Muscle of back (tissue), 11 donors: ENCODE measurements around the gene ATAD3B. TPM values are rescaled to one million over a fixed set of nuclear protein-coding genes. Genes with fewer than 3 reads are reported as not detected.
"Not testable (repeated sequence)": the region's sequence is repeated elsewhere in the genome, so short reads cannot be mapped to it uniquely, and the experiment has no call there.

Source experiments
- DNase-seq, 3 donors: peaks; one replicate each; pipeline versions ENCODE4 v3.0.0 to v3.0.0-alpha.2; 2013
- polyA plus RNA-seq, 10 donors: library from polyadenylated mRNA; unstranded; fragments of 120-200 nt; gene quantifications; one replicate each; pipeline ENCODE4 v1.2.1, GENCODE V29; 2013; ENCODE audit not compliant: insufficient read length in 10 of 10

ATAD3B gene
- polyA plus RNA-seq, 10 donors, result 8.5 to 14.5 (median 12.0) TPM

DNA sequence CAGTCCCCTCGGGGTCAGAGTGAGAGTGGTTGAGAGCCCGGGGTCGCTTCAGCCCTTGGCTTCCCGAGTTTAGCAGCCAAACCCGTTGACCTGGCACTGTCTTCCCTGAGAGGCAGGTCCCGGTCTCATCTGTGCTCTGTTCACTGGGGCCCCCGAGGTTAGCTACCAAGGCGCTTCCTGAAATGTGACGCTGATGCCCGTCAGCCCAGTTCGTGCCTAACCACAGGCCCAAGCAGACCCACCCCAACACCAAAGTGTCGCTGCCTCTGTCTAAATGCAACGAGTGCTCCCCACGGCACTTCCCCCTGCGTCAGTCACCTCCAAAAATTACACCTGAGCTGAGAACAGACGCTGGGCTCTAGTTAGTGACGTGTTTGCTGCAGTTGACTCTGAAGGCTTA lies 4.4 kb downstream of the ATAD3B start:
- DNase-seq, result not testable (repeated sequence)

DNA sequence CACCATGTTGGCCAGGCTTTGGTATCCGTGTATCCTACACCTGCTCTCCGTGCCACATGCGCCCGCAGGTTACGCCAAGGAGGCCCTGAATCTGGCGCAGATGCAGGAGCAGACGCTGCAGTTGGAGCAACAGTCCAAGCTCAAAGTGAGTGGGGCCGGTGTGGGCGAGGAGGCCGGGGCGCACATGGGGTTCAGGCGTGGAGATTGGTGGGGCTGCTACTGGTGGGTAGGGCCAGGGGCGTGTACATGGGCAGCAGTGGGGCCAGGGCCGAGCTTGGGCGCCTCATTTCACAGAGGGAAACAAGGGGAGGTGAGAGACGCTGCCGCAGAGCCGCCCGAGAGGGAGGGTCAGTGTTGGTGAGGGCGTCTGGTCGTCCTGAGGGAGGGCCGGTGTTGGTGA lies 5.6 kb downstream of the ATAD3B start:
- DNase-seq, result no peak

DNA sequence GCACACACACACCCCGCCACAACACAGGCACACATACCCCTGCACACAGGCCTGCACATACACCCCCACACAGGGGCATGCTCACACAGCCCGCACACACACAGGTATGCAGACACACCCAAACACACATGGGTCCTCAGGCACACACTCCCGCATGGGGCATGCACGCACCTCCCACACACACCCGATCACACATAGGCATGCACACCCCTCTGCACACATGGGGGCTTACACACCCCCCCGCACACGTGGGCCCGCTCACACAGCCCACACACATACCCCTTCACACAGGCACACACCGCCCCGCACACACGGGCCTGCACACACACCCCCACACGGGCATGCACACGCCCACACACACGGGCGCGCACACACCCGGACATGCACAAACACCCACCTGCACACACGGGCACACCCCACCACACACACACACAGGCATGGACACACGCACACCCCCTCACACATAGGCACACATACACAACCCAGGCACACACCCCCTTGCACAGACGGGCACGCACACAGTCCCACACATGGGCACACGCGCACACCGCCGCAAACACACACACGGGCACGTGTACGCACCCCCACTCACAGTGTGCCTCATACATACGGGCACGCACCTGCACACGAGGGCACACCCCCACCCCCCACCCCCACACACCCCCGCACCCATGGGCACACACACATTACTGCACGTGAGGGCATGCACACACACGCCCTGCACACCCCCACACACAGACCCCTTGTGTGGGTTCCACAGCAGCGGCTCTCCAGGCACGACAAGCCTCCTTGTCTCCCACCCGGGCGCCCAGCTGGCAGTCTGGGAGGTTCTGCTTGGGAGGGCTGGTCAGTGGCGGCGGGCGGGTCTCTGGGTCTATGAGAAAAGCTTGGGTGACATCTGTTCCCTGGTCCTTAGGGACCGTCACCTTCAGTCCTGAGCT lies 8.3 kb downstream of the ATAD3B start:
- DNase-seq, result no peak

DNA sequence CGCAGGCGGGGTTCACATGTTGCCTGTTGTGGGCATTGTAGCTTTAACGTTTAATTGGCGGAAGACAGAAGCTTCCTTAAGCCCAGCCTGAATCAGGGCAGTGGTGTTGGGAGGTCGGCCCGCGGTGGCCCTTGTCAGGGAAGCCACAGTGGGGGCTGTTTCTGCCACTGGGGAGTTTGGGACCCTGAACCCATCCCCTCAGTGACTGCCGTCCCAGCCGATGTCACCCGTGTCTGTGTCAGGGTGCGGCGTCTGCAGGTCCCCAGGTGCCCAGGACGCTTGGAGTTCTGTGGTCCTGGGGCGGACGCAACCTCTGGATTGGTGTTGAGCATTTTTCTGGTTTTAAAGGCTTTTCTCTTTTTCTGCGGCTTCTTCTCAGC lies 8.9 kb downstream of the ATAD3B start:
- not testable (repeated sequence) for DNase-seq

DNA sequence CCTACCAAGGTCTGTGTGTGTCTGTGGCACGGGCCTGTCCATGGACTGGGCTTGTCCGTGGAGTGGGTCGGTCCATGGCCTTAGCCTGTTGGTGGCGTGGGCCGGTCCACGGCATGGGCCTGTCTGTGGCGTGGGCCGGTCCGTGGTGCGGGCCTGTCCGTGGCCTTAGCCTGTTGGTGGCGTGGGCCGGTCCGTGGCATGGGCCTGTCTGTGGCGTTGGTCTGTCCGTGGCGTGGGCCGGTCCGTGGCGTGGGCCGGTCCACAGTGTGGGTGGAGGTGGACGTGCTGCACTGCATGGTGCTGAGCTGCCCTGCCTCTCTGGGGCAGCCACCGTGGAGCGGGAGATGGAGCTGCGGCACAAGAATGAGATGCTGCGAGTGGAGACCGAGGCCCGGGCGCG lies 10.2 kb downstream of the ATAD3B start:
- DNase-seq, result not testable (repeated sequence)

DNA sequence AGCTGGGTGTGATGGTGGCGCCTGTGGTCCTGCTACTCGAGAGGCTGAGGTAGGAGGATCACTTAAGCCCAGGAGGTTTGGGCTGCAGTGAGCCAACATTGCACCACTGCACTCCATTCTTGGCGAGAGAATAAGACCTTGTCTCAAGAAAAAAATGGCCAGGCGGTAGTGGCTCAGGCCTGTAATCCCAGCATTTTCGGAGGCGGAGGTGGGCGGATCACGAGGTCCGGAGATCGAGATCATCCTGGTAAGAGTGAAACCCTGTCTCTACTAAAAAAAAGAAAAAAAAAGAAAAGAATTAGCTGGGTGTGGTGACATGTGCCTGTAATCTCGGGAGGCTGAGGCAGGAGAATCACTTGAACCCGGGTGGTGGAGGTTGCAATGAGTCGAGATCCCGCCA lies 11.3 kb downstream of the ATAD3B start:
- no peak for DNase-seq

DNA sequence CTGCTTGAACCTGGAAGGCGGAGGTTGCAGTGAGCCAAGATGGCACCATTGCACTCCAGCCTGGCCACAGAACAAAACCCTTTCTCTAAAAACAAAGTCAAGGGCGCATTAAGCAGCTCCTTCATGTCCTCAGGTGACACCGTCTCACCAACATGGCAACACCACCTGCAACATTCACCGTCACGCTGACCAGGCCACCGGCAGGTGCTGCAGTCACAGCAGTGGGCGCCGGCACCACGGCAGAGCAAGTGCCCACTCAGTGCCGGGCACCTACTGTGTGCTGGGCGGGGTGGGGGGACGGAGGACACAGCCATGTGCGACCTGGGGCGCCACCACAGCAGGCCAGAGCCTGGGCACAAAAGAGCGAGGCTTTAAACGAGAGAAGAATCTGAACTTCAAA lies 12.1 kb downstream of the ATAD3B start:
- DNase-seq, result no peak

DNA sequence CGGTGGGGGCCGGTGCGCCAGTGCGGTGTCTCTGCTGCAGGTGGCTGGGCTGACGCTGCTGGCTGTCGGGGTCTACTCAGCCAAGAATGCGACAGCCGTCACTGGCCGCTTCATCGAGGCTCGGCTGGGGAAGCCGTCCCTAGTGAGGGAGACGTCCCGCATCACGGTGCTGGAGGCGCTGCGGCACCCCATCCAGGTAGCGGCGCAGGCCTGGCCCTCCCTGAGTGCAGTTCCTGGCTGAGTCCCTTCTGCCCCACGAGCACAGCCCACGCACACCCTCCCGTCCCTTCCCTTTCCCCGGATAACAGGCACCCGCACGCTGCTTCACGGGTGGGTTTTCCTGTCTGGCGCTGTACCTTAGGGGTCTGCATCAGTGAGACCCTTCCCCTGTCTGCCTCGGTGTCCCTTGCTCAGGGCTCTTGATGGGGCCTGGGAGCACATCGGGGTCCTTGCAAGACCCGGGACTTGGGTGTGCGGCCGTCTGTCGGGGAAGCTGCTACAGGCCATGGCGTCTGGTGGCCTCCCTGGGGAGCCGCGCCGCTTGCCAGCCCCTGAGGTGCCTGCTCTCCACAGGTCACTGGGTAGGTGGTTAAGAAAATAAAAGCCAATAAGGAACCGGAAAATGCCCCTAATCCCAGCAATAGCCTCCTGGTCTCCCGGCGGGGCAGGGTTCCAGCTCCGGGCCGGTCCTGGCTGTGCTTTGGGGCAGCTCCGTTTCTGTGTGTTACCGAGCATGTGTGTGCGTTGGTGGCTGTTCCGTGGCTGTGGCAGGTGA lies 13.6 kb downstream of the ATAD3B start:
- not testable (repeated sequence) for DNase-seq

DNA sequence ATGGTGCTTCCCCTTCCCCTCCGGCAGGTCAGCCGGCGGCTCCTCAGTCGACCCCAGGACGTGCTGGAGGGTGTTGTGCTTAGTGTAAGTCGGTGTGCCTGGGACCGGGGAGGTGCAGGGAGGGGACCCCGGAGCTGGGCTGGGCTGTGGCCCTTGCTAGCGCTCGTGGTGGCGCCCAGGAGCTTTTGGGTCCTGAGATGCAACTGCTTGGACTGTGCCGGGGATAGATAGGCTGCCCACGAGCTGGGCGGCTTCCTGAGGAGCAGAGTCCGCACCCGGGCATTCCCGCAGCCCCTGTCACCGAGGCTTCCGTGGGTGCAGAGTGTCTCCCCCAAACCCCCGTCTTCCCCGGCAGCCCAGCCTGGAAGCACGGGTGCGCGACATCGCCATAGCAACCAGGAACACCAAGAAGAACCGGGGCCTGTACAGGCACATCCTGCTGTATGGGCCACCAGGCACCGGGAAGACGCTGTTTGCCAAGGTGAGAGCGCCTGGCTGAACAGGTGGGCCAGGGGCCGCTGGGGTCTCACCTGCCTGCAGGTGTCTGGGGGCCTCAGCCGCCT lies 14.3 kb downstream of the ATAD3B start:
- not testable (repeated sequence) for DNase-seq

DNA sequence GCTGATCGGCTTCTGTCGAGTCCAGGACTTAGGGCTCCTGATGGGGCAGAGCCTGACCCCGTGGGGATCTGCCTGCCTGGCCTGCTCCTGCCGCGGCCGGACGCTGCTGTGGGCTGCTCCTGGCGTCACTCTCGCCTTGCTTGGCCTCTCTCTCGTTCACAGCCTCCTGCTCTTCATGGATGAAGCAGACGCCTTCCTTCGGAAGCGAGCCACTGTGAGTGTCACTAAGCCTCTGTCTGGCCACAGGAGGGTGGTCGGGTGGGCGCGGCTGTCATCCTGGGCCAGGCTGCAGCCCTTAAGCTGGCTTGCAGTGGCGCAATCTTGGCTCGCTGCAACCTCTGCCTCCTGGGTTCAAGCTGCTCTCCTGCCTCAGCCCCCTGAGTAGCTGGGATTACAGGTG lies 16.1 kb downstream of the ATAD3B start:
- DNase-seq, result no peak

DNA sequence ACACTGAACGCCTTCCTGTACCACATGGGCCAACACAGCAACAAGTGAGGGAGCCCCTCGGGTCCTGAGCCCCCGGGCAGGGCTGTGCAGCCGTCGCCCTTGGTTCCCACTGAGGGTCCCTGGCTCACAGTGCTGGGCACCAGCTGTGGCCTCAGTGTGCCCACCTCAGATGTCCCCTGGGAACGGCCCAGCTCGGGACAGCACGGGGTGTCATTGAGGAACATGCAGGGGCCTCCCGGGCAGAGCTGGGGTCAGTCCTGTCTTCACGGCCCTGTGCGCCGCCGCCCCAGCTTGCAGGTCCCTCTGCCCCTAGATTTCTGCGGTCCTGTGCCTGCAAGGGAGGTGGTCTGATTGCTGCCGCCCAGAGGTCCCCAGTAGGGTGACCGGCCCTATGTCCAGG lies 17.7 kb downstream of the ATAD3B start:
- DNase-seq, result no peak

DNA sequence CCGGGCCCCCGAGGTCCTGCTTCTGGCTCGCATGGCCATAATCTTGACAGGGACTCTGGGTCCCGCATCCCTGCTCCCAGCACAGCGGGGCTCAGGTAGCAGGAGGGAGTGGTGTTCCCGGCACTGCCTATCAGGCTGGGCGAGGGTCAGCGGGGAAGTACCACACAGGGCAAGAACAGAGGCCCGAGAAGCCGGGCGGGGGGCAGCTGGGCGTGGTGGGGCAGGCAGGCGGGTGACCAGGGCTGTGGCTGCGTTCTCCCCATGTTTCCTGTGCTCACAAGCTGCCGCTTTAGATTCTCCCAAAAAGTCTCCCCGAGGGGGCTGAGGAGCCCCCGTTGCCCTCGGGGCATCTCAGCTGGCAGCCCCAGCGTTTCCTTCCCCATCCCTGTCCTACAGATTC lies 18.3 kb downstream of the ATAD3B start:
- no peak for DNase-seq

DNA sequence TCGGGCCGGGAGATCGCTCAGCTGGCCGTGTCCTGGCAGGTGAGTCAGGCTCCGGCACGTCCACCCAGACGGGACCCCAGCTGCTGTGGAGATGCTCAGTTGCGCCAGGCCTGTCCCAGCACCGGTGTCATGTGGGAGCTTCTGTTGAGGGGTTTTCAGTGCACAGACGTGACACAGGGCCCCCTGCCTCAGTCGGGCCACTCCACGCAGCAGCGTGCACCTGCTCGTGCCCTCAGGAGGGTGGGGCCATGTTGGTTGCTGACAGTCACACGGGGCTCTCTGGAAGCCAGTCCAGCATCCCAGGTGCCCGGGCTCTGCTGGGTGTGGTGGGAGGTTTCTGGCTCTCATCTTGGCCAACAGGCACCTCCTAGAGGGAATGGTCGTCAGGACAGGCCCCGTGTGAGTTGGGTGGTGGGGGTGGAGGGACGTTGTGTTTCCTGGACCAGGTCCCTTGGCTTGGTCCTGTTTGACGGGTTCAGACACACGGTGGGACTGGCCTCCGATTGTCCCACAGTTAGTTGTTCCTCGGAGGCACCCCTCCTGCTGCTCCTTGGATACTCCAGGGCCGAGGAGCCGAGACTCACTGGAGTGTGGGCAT lies 19.2 kb downstream of the ATAD3B start:
- DNase-seq, result no peak

DNA sequence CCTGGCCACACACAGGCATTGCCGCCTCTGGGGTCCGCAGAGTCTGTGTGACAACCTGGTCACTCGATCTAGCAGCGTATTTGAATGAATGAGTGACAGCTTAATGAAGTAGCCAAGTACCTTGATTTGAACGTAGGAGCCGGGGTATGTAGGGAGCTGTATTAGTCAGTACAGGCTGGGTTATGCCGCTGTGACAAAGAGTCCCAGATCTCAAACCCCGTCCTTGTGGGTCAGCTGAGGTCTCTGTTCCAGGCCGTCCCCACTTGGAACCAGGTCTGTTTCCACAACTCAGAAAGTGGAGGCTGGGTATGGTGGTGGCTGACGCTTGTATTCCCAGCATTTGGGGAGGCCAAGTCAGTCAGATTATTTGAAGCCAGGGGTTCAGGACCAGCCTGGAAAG lies 20.0 kb downstream of the ATAD3B start:
- no peak for DNase-seq

DNA sequence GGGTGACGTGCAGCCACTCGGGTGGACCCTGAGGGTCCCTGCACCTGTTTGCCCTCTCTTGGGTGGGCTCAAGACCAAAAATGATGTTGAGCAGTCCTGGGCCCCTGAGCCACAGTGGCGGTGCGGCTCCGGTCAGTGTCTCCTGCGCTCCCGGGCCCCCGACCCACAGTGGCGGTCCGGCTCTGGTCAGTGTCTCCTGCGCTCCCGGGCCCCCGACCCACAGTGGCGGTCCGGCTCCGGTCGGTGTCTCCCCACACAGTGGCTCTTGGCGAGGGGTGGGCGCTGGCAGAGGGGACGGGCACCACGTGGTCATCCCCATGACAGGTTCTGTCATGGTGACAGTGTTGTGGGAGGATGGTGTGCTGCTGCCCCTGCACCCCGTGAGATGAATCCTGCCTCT lies 22.7 kb downstream of the ATAD3B start:
- not testable (repeated sequence) for DNase-seq

DNA sequence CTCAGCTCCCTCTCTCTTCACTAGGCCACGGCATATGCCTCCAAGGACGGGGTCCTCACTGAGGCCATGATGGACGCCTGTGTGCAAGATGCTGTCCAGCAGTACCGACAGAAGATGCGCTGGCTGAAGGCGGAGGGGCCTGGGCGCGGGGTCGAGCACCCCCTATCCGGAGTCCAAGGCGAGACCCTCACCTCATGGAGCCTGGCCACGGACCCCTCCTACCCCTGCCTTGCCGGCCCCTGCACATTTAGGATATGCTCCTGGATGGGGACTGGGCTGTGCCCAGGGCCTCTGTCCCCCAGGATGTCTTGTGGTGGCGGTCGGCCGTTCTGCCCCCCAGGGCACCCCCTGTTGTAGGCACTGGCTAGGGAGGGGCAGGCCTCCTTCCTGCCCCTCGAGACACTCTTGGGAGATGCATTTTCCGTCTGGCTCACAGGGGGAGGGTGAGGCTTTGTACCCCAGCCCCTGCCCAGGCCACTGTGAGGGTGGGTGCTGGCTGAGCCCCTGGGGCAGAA lies 24.0 kb downstream of the ATAD3B start:
- DNase-seq, result not testable (repeated sequence)

DNA sequence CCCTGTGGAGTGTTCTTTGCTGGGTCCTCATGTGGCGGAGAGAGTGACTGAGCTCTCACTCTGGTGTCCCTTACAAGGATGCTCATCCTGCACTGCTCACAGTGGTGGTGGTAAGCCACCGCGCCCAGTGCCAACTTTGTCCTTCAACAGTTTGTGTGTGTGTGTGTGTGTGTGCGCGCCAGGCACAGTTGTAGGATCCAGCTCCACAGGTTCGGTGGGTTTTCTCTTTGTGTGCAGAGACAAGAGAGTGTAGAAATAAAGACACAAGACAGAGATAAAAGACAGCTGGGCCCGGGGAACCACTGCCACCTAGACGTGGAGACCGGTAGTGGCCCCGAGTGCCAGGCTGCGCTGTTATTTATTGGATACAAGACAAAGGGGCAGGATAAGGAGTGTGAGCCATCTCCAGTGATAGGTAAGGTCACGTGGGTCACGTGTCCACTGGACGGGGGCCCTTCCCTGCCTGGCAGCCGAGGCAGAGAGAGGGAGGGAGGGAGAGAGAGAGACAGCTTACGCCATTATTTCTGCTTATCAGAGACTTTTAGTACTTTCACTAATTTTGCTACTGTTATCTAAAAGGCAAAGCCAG lies 33.3 kb downstream of the ATAD3B start:
- DNase-seq, result peak; percentile 16 to 60 (median 20)

DNA sequence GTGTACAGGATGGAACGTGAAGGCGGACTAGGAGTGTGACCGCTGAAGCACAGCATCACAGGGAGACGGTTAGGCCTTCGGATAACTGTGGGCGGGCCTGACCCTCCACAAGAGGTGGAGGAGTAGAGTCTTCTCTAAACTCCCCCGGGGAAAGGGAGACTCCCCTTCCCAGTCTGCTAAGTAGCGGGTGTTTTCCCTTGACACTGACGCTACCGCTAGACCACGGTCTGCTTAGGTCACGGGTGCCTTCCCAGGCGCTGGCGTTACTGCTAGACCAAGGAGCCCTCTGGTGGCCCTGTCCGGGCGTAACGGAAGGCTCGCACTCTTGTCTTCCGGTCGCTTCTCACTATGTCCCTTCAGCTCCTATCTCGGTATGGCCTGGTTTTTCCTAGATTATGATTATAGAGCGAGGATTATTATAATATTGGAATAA lies 33.8 kb downstream of the ATAD3B start:
- not testable (repeated sequence) for DNase-seq

DNA sequence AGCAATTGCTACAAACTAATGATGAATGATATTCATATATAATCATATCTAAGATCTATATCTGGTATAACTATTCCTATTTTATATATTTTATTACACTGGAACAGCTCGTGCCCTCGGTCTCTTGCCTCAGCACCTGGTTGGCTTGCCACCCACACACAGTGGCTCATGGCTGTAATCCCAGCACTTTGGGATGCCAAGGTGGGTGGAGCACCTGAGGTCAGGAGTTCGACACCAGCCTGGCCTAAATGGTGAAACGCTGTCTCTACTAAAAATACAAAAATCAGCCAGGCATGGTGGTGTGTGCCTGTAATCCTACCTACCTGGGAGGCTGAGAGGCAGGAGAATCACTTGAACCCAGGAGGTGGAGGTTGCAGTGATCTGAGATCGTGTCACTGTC lies 34.2 kb downstream of the ATAD3B start:
- not testable (repeated sequence) for DNase-seq

DNA sequence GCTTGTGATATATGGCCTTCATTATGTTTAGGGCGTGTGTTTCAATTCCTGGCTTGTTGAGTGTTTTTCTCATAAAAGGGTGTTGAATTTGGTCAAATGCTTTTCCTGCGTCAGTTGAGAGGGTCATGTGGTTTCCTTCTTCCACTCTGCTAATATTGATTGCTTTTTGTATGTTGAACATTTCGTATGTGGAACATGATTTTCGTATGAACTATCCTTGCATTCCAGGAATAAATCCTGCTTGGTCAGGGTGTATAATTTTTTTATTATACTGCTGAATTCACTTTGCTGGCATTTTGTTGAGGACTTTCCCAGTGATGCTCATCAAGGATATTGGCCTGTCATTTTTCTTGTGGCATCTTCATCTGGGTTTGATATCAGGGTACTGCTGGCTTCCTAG lies 35.7 kb downstream of the ATAD3B start:
- DNase-seq, result no peak

DNA sequence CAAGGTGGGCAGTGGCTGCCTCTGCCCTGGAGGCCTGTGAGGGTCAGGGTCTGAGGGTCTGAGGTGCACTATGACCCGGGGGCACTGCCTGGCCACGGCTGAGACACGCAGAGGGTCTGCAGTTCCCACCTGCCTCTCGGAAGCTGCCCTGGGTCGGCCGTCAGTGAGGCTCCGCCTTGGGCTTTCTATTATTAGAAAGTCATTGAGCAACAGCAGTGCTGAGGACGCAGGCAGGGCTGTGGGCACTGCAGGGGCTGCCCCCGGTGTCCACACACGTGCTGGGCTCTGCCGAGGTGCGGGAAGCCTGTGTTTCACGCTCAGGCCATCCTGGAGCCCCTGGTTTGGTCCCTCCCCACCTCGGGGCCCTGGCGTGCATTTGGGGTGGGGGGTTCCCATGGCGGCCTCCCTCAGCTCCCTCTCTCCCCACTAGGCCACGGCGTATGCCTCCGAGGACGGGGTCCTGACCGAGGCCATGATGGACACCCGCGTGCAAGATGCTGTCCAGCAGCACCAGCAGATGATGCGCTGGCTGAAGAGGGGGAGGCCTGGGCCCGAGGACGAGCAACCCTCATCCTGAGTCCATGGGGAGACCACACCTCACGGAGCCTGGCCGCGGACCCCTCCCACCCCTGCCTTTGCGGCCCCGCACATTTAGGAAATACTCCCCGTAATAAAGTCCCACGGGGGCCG lies 37.4 kb downstream of the ATAD3B start:
- not testable (repeated sequence) for DNase-seq
